OCI-LY3 (cell line): Measurements from ENCODE around the gene NR0B2.
A peak's percentile ranks its signal among the peaks of the same experiment; 100 is the strongest.

Source experiments
- H2AFZ ChIP-seq: fragments of 200-600, 300-600 bp; shearing (Covaris generic); 2 replicates; pipeline ENCODE4 v1.6.0; 2014; ENCODE audit warnings: antibody characterized with exemption, low read depth, low read length
- H3K27ac ChIP-seq: fragments of 200-600, 300-600 bp; sonication (generic); 2 replicates; pipeline ENCODE4 v1.5.1; 2014; ENCODE audit warnings: mild to moderate bottlenecking, low read length, moderate library complexity, mixed read lengths
- H3K27me3 ChIP-seq: fragments of 200-600, 300-600 bp; sonication (generic); 2 replicates; pipeline ENCODE4 v1.6.1; 2014; ENCODE audit warnings: low read depth, low read length, mixed read lengths
- H3K36me3 ChIP-seq: fragments of 200-600, 300-600 bp; sonication (generic); replicated peaks from 2 replicates; pipeline ENCODE3; 2014; ENCODE audit warnings: low read depth, low read length, mixed read lengths
- H3K4me1 ChIP-seq: fragments of 300-600, 200-600 bp; sonication (generic); 2 replicates; pipeline ENCODE4 v1.6.1; 2014; ENCODE audit warnings: low read length, mixed read lengths
- H3K4me2 ChIP-seq: fragments of 200-600, 300-600 bp; sonication (generic); 2 replicates; pipeline ENCODE4 v1.6.1; 2014; ENCODE audit warnings: low read length, mixed read lengths
- H3K4me3 ChIP-seq: fragments of 300-600, 200-600 bp; sonication (generic); 2 replicates; pipeline ENCODE4 v1.5.1; 2014; ENCODE audit warnings: antibody characterized with exemption, mild to moderate bottlenecking, low read length, moderate library complexity
- H3K79me2 ChIP-seq: fragments of 300-600, 200-600 bp; shearing (Covaris generic); 2 replicates; pipeline ENCODE4 v1.6.1; 2014; ENCODE audit warnings: mild to moderate bottlenecking, low read length, mixed read lengths
- H3K9ac ChIP-seq: fragments of 300-600, 200-600 bp; shearing (Covaris generic); 2 replicates; pipeline ENCODE4 v1.6.0; 2014; ENCODE audit warnings: mild to moderate bottlenecking, low read length, moderate library complexity
- H3K9me3 ChIP-seq: fragments of 200-600, 300-600 bp; shearing (Covaris generic); 2 replicates; pipeline ENCODE4 v1.6.1; 2014; ENCODE audit warnings: low read length, mixed read lengths; ENCODE audit not compliant: insufficient read depth
- H4K20me1 ChIP-seq: fragments of 200-600, 300-600 bp; sonication (generic); 2 replicates; pipeline ENCODE4 v1.6.1; 2016; ENCODE audit warnings: low read length, mixed read lengths; ENCODE audit not compliant: insufficient read depth
- CTCF ChIP-seq: fragments of 200-600, 300-600 bp; sonication (generic); IDR thresholded peaks from 2 replicates; pipeline ENCODE4 v1.5.1; 2014; ENCODE audit warnings: antibody characterized with exemption, low read length, low read depth
- EZH2phosphoT487 ChIP-seq: fragments of 200-600 bp; shearing (Covaris generic); IDR thresholded peaks from 2 replicates; pipeline ENCODE4 v1.6.1; 2018; ENCODE audit warnings: antibody characterized with exemption, mixed run types, low read depth

The NR0B2 gene

GRCh38 chr1:26938004-26938658 lies 24.4 kb upstream of the NR0B2 start:
- no peaks in the 10 kb centered on the region for H3K27me3 ChIP-seq
- H3K4me1 ChIP-seq, result no peaks in the 10 kb centered on the region
- no peak overlapping the region for H3K4me2 ChIP-seq
- peaks cover 34% of the 10 kb centered on the region for H3K79me2 ChIP-seq
- no peak overlapping the region for H3K9ac ChIP-seq
- no peak overlapping the region for H2AFZ ChIP-seq
- no peak overlapping the region for H3K27ac ChIP-seq
- no peaks in the 10 kb centered on the region for H4K20me1 ChIP-seq
- no peak for TF ChIP-seq CTCF
- no peak for TF ChIP-seq EZH2phosphoT487
- H3K9me3 ChIP-seq, result no peaks in the 10 kb centered on the region
- no peak overlapping the region for H3K4me3 ChIP-seq
- H3K36me3 ChIP-seq, result peaks cover 6% of the 10 kb centered on the region

- no peak overlapping the region for H3K9ac ChIP-seq
- H3K9me3 ChIP-seq, result no peaks in the 10 kb centered on the region
- no peak overlapping the region for H2AFZ ChIP-seq
- H3K27ac ChIP-seq, result no peak overlapping the region
- peaks cover 11% of the 10 kb centered on the region for H3K4me1 ChIP-seq
- TF ChIP-seq CTCF (no peak), EZH2phosphoT487 (no peak)
- peaks cover 44% of the 10 kb centered on the region for H3K79me2 ChIP-seq
- peaks cover 4% of the 10 kb centered on the region for H3K36me3 ChIP-seq
- no peak overlapping the region for H3K4me3 ChIP-seq
- no peaks in the 10 kb centered on the region for H3K27me3 ChIP-seq
- no peaks in the 10 kb centered on the region for H4K20me1 ChIP-seq
- no peak overlapping the region for H3K4me2 ChIP-seq
Measured at GRCh38 chr1:26936823-26937222, 23.0 kb upstream of the NR0B2 start.

GRCh38 chr1:26932531-26932930 lies 18.8 kb upstream of the NR0B2 start:
- peaks cover 11% of the 10 kb centered on the region for H3K4me1 ChIP-seq
- H3K27me3 ChIP-seq, result no peaks in the 10 kb centered on the region
- no peak overlapping the region for H2AFZ ChIP-seq
- H3K9me3 ChIP-seq, result no peaks in the 10 kb centered on the region
- H4K20me1 ChIP-seq, result no peaks in the 10 kb centered on the region
- no peak overlapping the region for H3K4me3 ChIP-seq
- peaks cover 11% of the 10 kb centered on the region for H3K36me3 ChIP-seq
- no peak overlapping the region for H3K9ac ChIP-seq
- H3K27ac ChIP-seq, result peak overlapping the region; percentile 70
- TF ChIP-seq EZH2phosphoT487, result no peak
- no peak for TF ChIP-seq CTCF
- peaks cover 40% of the 10 kb centered on the region for H3K79me2 ChIP-seq
- H3K4me2 ChIP-seq, result peak overlapping the region; percentile 30

GRCh38 chr1:26923711-26924110 lies 9.9 kb upstream of the NR0B2 start:
- no peaks in the 10 kb centered on the region for H3K27me3 ChIP-seq
- no peak overlapping the region for H2AFZ ChIP-seq
- TF ChIP-seq CTCF, result no peak
- TF ChIP-seq EZH2phosphoT487, result no peak
- peaks cover 14% of the 10 kb centered on the region for H3K4me1 ChIP-seq
- no peak overlapping the region for H3K27ac ChIP-seq
- H3K36me3 ChIP-seq, result peaks cover 9% of the 10 kb centered on the region
- peaks cover 44% of the 10 kb centered on the region for H3K79me2 ChIP-seq
- no peak overlapping the region for H3K4me3 ChIP-seq
- H3K9me3 ChIP-seq, result no peaks in the 10 kb centered on the region
- H3K4me2 ChIP-seq, result no peak overlapping the region
- H4K20me1 ChIP-seq, result no peaks in the 10 kb centered on the region
- H3K9ac ChIP-seq, result no peak overlapping the region
